Lung (tissue), 12 donors: ENCODE results near the gene SMC3. TPM values are rescaled to one million over a fixed set of nuclear protein-coding genes. Genes with fewer than 3 reads are reported as not detected.
A peak's percentile ranks its signal among the peaks of the same experiment; 100 is the strongest.

Experiments used
- ATAC-seq: fragments of 200-7000 bp; cut with Tn5 transposase; one replicate; pipeline ENCODE4 v1.9.1; 2020; ENCODE audit warnings: moderate number of reproducible peaks; ENCODE audit not compliant: insufficient read depth, low FRiP score
- DNase-seq, 3 donors: peaks; one replicate each; pipeline ENCODE4 v3.0.0-alpha.2; 2013 to 2017
- H3K27ac ChIP-seq, 2 donors: one replicate each; pipeline ENCODE4 v1.5.1; 2013; ENCODE audit warnings: mild to moderate bottlenecking in 2 of 2, moderate library complexity in 2 of 2, control low read depth in 1 of 2, inconsistent platforms in 1 of 2, low read depth in 1 of 2, low read length in 1 of 2
- H3K27me3 ChIP-seq, 3 donors: one replicate each; pipeline ENCODE4 v1.5.1; 2013; ENCODE audit warnings: low read length in 2 of 3; ENCODE audit not compliant: control insufficient read depth in 3 of 3, insufficient read depth in 3 of 3
- H3K36me3 ChIP-seq, 4 donors: one replicate each; pipeline ENCODE4 v1.5.1; 2013; ENCODE audit warnings: low read length in 4 of 4, mild to moderate bottlenecking in 1 of 4, moderate library complexity in 1 of 4; ENCODE audit not compliant: control insufficient read depth in 4 of 4, insufficient read depth in 4 of 4
- H3K4me1 ChIP-seq, 5 donors: one replicate each; pipeline ENCODE4 v1.5.1; 2013; ENCODE audit warnings: low read length in 5 of 5, mild to moderate bottlenecking in 2 of 5, moderate library complexity in 1 of 5; ENCODE audit not compliant: control insufficient read depth in 5 of 5, insufficient read depth in 5 of 5
- H3K4me3 ChIP-seq: one replicate; pipeline ENCODE4 v1.5.1; 2013; ENCODE audit warnings: mild to moderate bottlenecking, control low read depth, moderate library complexity
- H3K9ac ChIP-seq, 2 donors: one replicate each; pipeline ENCODE4 v1.5.1; 2013; ENCODE audit warnings: low read length in 2 of 2, control low read depth in 1 of 2; ENCODE audit not compliant: insufficient read depth in 1 of 2
- H3K9me3 ChIP-seq, 4 donors: one replicate each; pipeline ENCODE4 v1.5.1; 2013; ENCODE audit warnings: low read length in 3 of 4, mild to moderate bottlenecking in 1 of 4, moderate library complexity in 1 of 4; ENCODE audit not compliant: control insufficient read depth in 4 of 4, insufficient read depth in 3 of 4
- CTCF ChIP-seq: IDR thresholded peaks from 2 replicates; pipeline ENCODE4 v1.5.1; 2012; ENCODE audit warnings: mild to moderate bottlenecking; ENCODE audit errors: control extremely low read depth, extremely low read depth
- WGBS, 2 donors: extraction: QIAGEN DNeasy Blood & Tissue Kit; methylation state at CpG; one replicate each; pipeline ENCODE4 v1.1.7; 2013; 5-methylcytosine and 5-hydroxymethylcytosine counted together
- polyA plus RNA-seq, 2 donors: library from polyadenylated mRNA; stranded (reverse); fragments of 200-250 nt; gene quantifications; one replicate each; pipeline ENCODE4 v1.2.1, GENCODE V29; 2013
- total RNA-seq, 2 donors: library from RNA; depleted of rRNA in 1 of 2; stranded (reverse); fragments of >200 nt in 1 of 2; gene quantifications; one replicate each; pipeline ENCODE4 v1.2.1, GENCODE V29; 2014 to 2021
- donor health status: control.
- donor health status: control.
- donor health status: Bipolar disorder and iron deficiency.
- donor health status: healthy.
- donor health status: DM: yes; HTN: yes; CAD: no.

SMC3 gene
- total and polyA plus RNA-seq, 4 donors: 11.9 to 41.3 (median 20.2) TPM

GRCh38 chr10:110636572-110636931, 69.1 kb downstream of the SMC3 start:
- H3K9me3 ChIP-seq: peaks cover 0 to 2% (median 0%) of the 10 kb centered on the region in 4 donors
- H3K27me3 ChIP-seq: peaks cover 0 to 12% (median 12%) of the 10 kb centered on the region in 3 donors
- H3K36me3 ChIP-seq: no peaks in the 10 kb centered on the region
- no peak for TF ChIP-seq CTCF
- peak overlapping the region in 1 of 2 donors; percentile 91 for H3K27ac ChIP-seq
- ATAC-seq: no peak
- H3K4me1 ChIP-seq: peaks cover 0 to 6% (median 0%) of the 10 kb centered on the region in 5 donors
- no peak overlapping the region for H3K4me3 ChIP-seq
- no peak for DNase-seq
- H3K9ac ChIP-seq: no peak overlapping the region
- WGBS, 2 donors: 95 to 100% methylated on average over 2 of the region's 2 CpGs

DNA sequence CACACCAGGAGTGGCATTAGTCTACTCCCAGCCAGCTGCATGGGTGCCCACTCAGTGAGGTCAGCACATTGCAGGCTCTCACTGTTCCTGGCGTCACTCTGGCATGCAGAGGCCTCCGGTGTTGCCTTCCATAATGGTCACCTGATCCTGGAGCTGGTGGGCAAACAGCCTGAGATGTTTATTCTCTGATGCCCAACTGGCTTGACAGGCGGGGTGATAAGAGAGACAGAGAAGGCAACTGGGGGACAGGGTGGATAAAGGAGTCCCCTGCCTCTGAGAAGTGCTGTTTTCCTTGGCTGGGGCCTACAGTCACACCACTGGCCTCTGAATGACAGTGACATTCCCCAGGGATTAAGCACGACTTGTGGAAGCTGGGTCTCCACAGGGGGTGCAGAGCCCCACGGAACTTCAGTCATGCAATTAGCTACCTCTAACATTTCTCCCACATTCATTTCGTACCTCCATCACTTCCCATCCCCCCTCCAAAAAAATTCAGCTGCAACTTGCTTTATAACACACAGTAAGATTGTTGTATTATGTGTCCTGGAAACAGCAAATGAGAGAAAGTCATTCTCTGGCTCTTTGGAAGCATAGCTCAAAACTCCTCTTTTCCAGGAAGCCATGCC, 69.5 kb downstream of the SMC3 start:
- no peak for TF ChIP-seq CTCF
- Histone ChIP-seq H3K27ac (peak overlapping the region in 1 of 2 donors; percentile 91), H3K27me3 (peaks cover 0 to 17% (median 16%) of the 10 kb centered on the region in 3 donors), H3K4me3 (no peak overlapping the region), H3K9me3 (peaks cover 0 to 2% (median 0%) of the 10 kb centered on the region in 4 donors), H3K4me1 (peaks cover 0 to 6% (median 0%) of the 10 kb centered on the region in 5 donors), H3K36me3 (no peaks in the 10 kb centered on the region), H3K9ac (no peak overlapping the region)
- DNase-seq (peak; percentile 21 to 54 (median 42)), ATAC-seq (no peak)
- WGBS, 2 donors: 57 to 76% methylated on average over 6 of the region's 6 CpGs

DNA sequence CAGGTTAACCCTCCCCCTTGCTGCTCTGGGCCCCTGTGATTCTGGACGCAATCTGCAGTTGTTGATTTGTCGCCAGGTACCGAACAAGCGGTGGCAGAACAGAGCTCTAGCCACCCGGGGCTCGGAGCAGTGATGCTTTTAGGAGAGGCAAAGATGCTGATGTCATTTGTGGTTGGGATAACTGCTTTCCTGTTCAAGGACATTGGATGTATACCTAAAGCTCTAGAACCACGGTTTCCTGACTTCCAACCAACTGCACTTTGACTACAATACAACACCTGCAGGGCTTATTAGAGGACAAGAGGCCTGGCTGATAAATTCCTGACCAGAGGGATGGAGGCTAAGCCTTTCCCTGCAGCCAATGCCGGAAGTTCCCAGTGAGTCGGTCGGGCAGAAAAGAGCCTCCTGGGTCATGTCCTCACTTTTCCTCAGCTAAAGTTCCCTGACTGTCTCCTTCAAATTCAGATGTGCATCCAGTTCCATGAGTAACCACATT, 70.1 kb downstream of the SMC3 start:
- WGBS, 2 donors: 54 to 59% methylated on average over 10 of the region's 10 CpGs
- Histone ChIP-seq H3K4me3 (no peak overlapping the region), H3K9me3 (peaks cover 0 to 2% (median 0%) of the 10 kb centered on the region in 4 donors), H3K27ac (peak overlapping the region in 1 of 2 donors; percentile 91), H3K36me3 (no peaks in the 10 kb centered on the region), H3K27me3 (peaks cover under 1 to 23% (median 22%) of the 10 kb centered on the region in 3 donors), H3K4me1 (peaks cover 0 to 6% (median 0%) of the 10 kb centered on the region in 5 donors), H3K9ac (no peak overlapping the region)
- ATAC-seq: no peak
- no peak for DNase-seq
- TF ChIP-seq CTCF: no peak
